ENCODE results near the gene CALHM5.

The CALHM5 gene

GRCh38 chr6:116572162-116572561, 60.7 kb downstream of the CALHM5 start:
- ATAC-seq = peak; percentile 51
- TF ChIP-seq RARB (CRISPR knock-in tag; IDR thresholded peaks at IDR 0.05) = no peak
- TF ChIP-seq, protein P1, sequence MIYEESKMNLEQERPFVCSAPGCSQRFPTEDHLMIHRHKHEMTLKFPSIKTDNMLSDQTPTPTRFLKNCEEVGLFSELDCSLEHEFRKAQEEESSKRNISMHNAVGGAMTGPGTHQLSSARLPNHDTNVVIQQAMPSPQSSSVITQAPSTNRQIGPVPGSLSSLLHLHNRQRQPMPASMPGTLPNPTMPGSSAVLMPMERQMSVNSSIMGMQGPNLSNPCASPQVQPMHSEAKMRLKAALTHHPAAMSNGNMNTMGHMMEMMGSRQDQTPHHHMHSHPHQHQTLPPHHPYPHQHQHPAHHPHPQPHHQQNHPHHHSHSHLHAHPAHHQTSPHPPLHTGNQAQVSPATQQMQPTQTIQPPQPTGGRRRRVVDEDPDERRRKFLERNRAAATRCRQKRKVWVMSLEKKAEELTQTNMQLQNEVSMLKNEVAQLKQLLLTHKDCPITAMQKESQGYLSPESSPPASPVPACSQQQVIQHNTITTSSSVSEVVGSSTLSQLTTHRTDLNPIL (CRISPR knock-in tag; IDR thresholded peaks at IDR 0.05; ENCODE audit: low read depth) = no peak
- no peak for TF ChIP-seq CSRNP3 (CRISPR knock-in tag; IDR thresholded peaks at IDR 0.05)
- no peak for TF ChIP-seq OSR1 (CRISPR knock-in tag; IDR thresholded peaks at IDR 0.05)
- TF ChIP-seq ZC3H10 (CRISPR knock-in tag; IDR thresholded peaks at IDR 0.05) = no peak
- no peak for TF ChIP-seq ZNF8 (CRISPR knock-in tag; IDR thresholded peaks at IDR 0.05)
- no peak for TF ChIP-seq BACH2 (CRISPR knock-in tag; IDR thresholded peaks at IDR 0.05; ENCODE audit: borderline replicate concordance)
- no peak for TF ChIP-seq ARNTL (CRISPR knock-in tag; IDR thresholded peaks at IDR 0.05; ENCODE audit: borderline replicate concordance, low read depth)
- no peak for TF ChIP-seq ZFP3 (CRISPR knock-in tag; IDR thresholded peaks at IDR 0.05)
- no peak for TF ChIP-seq ZNF70 (CRISPR knock-in tag; IDR thresholded peaks at IDR 0.05)
- no peak for TF ChIP-seq TSHZ2 (CRISPR knock-in tag; IDR thresholded peaks at IDR 0.05)
- TF ChIP-seq, protein P2, sequence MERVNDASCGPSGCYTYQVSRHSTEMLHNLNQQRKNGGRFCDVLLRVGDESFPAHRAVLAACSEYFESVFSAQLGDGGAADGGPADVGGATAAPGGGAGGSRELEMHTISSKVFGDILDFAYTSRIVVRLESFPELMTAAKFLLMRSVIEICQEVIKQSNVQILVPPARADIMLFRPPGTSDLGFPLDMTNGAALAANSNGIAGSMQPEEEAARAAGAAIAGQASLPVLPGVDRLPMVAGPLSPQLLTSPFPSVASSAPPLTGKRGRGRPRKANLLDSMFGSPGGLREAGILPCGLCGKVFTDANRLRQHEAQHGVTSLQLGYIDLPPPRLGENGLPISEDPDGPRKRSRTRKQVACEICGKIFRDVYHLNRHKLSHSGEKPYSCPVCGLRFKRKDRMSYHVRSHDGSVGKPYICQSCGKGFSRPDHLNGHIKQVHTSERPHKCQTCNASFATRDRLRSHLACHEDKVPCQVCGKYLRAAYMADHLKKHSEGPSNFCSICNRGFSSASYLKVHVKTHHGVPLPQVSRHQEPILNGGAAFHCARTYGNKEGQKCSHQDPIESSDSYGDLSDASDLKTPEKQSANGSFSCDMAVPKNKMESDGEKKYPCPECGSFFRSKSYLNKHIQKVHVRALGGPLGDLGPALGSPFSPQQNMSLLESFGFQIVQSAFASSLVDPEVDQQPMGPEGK (CRISPR knock-in tag; IDR thresholded peaks at IDR 0.05; ENCODE audit: borderline replicate concordance) = no peak
- no peak for TF ChIP-seq ZFP30 (CRISPR knock-in tag; IDR thresholded peaks at IDR 0.05)
- TF ChIP-seq GLIS3 (CRISPR knock-in tag; IDR thresholded peaks at IDR 0.05) = no peak
- TF ChIP-seq, protein P3, sequence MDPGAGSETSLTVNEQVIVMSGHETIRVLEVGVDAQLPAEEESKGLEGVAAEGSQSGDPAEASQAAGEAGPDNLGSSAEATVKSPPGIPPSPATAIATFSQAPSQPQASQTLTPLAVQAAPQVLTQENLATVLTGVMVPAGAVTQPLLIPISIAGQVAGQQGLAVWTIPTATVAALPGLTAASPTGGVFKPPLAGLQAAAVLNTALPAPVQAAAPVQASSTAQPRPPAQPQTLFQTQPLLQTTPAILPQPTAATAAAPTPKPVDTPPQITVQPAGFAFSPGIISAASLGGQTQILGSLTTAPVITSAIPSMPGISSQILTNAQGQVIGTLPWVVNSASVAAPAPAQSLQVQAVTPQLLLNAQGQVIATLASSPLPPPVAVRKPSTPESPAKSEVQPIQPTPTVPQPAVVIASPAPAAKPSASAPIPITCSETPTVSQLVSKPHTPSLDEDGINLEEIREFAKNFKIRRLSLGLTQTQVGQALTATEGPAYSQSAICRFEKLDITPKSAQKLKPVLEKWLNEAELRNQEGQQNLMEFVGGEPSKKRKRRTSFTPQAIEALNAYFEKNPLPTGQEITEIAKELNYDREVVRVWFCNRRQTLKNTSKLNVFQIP (CRISPR knock-in tag; IDR thresholded peaks at IDR 0.05; ENCODE audit: borderline replicate concordance, low read depth) = no peak
- TF ChIP-seq ISL1 (CRISPR knock-in tag; IDR thresholded peaks at IDR 0.05) = no peak

All from SK-N-SH treated with all-trans-retinoic acid at 6 μM for 48 hours (cell line).